ENCODE results near the gene CHCHD4. TPM values are rescaled to one million over a fixed set of nuclear protein-coding genes. Genes with fewer than 3 reads are reported as not detected.

The CHCHD4 gene
- total RNA-seq, 1 donor from 2014 or later = 20.7 TPM

DNA sequence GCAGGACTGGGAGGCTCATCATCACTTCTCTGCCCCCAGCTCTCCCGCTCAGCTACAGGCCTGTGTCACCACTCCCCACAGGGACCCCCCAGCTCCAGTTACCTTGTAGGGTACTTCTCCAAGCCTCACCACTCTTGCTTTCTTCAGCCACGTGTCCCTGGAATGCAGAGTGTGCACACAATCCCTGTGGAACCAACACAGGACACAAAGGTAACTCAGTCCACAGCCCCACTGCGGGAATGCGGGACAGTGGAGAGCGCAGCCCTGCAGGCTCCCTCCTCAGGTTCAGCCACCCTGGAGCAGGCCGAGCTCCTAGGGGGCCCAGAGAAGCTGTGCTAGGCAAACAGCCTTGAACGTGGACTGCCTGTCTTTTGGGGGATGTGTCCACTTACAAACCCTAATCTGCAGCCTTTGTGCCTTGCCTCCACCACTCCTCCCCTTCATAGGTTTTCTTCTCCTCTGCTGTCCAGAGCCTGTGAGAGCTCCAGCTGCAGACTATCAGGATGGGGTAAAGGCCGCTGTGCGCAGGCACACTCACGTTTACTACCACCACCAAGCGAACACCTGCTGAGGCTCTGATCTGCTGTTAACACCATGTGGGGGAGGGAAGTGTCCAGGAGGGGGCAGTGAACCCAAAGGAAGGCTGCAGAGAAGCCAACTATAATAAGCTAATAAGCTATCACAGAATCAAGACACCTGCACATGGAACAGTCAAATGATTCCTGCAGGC is 27.7 kb upstream of the CHCHD4 start:
- TF ChIP-seq, protein P1, sequence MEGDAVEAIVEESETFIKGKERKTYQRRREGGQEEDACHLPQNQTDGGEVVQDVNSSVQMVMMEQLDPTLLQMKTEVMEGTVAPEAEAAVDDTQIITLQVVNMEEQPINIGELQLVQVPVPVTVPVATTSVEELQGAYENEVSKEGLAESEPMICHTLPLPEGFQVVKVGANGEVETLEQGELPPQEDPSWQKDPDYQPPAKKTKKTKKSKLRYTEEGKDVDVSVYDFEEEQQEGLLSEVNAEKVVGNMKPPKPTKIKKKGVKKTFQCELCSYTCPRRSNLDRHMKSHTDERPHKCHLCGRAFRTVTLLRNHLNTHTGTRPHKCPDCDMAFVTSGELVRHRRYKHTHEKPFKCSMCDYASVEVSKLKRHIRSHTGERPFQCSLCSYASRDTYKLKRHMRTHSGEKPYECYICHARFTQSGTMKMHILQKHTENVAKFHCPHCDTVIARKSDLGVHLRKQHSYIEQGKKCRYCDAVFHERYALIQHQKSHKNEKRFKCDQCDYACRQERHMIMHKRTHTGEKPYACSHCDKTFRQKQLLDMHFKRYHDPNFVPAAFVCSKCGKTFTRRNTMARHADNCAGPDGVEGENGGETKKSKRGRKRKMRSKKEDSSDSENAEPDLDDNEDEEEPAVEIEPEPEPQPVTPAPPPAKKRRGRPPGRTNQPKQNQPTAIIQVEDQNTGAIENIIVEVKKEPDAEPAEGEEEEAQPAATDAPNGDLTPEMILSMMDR (IDR thresholded peaks at IDR 0.05; ENCODE audit: insufficient read depth, low read length, poor library complexity, severe bottlenecking) = peak; percentile 32
- DNase-seq (ENCODE audit: low read depth) = no peak
- peaks cover 3% of the 10 kb centered on the region for H3K36me3 ChIP-seq (ENCODE audit: control insufficient read depth, insufficient read depth, low read length)
- H3K4me3 ChIP-seq (ENCODE audit: low read depth, low read length) = no peak overlapping the region
- H3K27me3 ChIP-seq (ENCODE audit: control insufficient read depth, insufficient read depth, low read length) = no peaks in the 10 kb centered on the region

DNA sequence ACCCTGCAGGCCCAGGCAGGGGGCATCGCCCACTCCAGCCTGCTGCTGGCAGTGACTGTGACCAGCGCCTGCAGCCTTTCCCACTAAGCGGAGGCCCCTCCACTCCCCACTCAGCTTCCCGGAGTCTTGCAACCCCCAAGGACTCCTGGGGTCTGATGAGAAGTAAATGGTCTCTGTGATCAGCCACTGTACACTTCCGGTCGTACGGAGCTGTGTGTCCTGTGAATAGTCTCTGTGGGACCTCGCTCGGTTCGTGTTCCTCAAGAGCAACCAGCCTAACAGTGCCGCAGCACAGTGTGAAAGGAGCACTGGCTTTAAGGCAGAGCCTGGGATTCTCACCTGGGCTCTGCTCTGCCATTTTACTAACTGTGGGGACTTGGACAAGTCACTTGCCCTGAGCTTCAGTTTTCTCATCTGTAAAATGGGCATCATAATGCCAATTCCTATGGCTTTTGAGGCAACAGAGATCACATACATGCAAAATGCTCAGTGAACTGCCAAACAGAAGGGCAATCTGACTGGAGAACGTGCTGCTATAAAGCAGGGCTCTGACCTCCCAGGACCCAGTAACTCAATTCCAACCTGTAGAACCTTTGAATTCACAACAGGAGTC is 26.9 kb upstream of the CHCHD4 start:
- TF ChIP-seq, protein P1 (IDR thresholded peaks at IDR 0.05; ENCODE audit: insufficient read depth, low read length, poor library complexity, severe bottlenecking) = no peak
- DNase-seq (ENCODE audit: low read depth) = no peak
- H3K27me3 ChIP-seq (ENCODE audit: control insufficient read depth, insufficient read depth, low read length) = no peaks in the 10 kb centered on the region
- no peak overlapping the region for H3K4me3 ChIP-seq (ENCODE audit: low read depth, low read length)
- peaks cover 3% of the 10 kb centered on the region for H3K36me3 ChIP-seq (ENCODE audit: control insufficient read depth, insufficient read depth, low read length)

DNA sequence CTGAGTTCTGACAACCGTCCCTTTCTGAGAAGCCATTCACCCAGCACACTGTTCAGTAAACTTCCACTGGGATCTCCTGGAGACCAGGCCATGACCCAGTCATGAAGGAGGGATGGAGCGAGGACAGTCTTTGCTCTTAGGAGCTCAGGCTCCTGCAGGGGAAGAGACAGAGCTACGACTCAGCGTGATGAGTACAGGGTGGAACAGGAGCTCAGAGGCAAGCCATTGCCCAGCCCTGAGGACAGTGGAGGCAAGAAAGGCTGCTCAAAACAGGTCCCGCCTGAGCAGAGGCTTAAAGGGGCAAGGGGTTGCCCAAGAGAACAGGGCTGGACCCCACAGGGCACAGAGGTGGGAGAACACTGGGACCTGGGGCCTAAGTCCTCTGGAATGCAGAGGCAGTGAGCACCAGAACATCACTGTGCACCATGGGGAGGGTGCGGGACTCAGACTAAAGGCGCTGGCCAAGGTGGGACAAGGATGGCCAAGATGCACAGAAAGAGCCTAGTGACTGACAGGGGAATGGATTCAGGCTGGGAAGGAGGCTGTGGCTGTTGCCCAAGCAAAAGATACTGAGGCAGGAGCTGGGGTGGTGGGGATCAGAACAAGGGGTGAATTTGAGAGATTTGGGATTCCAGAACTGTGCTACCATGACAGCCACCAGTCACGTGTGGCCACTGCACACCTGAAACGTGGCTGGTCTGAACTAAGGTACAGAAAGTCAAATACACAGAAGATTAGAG is 26.0 kb upstream of the CHCHD4 start:
- no peak overlapping the region for H3K4me3 ChIP-seq (ENCODE audit: low read depth, low read length)
- TF ChIP-seq, protein P1 (IDR thresholded peaks at IDR 0.05; ENCODE audit: insufficient read depth, low read length, poor library complexity, severe bottlenecking) = no peak
- H3K36me3 ChIP-seq (ENCODE audit: control insufficient read depth, insufficient read depth, low read length) = peaks cover 4% of the 10 kb centered on the region
- no peaks in the 10 kb centered on the region for H3K27me3 ChIP-seq (ENCODE audit: control insufficient read depth, insufficient read depth, low read length)
- no peak for DNase-seq (ENCODE audit: low read depth)

DNA sequence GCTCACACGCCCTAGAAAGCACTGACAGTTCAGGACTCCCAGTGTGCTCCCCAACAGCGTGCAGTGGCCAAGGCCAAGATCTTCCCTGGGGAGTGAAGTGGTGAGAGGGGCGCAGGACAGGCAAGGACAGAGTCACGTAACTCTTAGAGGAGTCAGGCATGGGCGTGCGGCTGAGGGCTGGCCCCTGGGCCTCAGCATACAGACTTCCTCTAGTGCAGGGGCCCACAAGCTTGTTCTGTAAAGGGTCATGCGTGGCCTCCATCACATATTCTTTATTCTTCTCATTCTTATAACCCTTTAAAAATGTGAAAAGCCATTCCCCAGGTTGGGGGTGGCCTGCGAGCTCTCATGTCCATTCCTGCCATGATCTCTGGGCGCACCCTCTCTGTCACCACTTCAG is 25.4 kb upstream of the CHCHD4 start:
- Histone ChIP-seq H3K27me3 (ENCODE audit: control insufficient read depth, insufficient read depth, low read length) (no peaks in the 10 kb centered on the region), H3K36me3 (ENCODE audit: control insufficient read depth, insufficient read depth, low read length) (peaks cover 4% of the 10 kb centered on the region), H3K4me3 (ENCODE audit: low read depth, low read length) (no peak overlapping the region)
- TF ChIP-seq, protein P1 (IDR thresholded peaks at IDR 0.05; ENCODE audit: insufficient read depth, low read length, poor library complexity, severe bottlenecking) = no peak
- no peak for DNase-seq (ENCODE audit: low read depth)

DNA sequence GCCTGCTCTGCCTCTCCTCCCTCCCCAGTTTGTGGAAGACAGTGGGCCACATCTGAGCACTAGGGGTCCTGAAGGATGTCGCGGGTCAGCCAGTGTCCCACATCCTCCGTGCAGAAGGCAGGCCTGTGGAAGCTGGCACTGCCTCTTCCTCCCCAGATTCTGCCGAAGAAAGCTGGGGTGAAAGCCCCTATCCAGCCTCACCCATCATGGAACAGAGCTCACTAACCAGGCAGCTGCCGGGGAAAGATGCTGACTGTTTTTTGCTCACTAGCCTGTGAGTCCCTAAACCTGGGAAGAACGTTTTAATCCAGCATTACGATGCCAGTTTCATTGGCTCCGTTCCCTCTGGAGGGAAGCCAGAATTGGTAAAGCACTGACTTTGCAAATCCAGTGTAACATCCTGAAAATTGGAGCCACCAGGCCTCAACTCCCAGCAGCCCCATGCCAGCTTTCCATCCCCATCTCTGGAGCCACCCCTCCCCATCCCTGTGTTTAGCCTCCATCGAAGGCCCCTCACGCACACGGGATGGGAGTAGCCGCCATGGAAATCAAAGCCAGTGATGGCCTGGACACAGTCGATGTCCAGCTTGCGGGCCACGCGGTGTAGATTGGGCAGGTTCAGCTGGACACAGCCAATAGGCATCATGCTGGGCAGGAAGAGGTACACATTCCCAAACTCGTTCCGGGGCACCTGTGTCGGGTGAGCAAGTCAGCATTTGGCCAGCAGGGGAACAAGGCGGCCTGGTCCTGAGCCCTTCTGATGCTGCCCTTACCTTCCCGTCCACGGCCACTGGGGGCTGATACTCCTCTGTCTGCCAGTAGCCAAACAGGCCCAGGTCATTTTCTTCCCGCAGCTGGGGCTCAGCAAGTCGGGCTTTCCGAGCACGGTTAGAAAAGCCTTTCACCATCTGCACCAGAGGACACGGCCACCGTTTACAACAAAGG is 23.6 kb upstream of the CHCHD4 start:
- Histone ChIP-seq H3K4me3 (ENCODE audit: low read depth, low read length) (no peak overlapping the region), H3K36me3 (ENCODE audit: control insufficient read depth, insufficient read depth, low read length) (peaks cover 4% of the 10 kb centered on the region), H3K27me3 (ENCODE audit: control insufficient read depth, insufficient read depth, low read length) (no peaks in the 10 kb centered on the region)
- TF ChIP-seq, protein P1 (IDR thresholded peaks at IDR 0.05; ENCODE audit: insufficient read depth, low read length, poor library complexity, severe bottlenecking) = peak; percentile 26
- DNase-seq (ENCODE audit: low read depth) = no peak

All from kidney epithelial cell (primary cell).